Glutamatergic neuron (in vitro differentiated cells): ENCODE measurements around the gene AUTS2. TPM values are rescaled to one million over a fixed set of nuclear protein-coding genes. Genes with fewer than 3 reads are reported as not detected.

ENCODE experiments used
- DNase-seq: peaks from one replicate; pipeline ENCODE4 v3.0.0; 2022
- H3K27ac Mint-ChIP-seq: one replicate; pipeline ENCODE4 v1.8.0; 2020; ENCODE audit warnings: mild to moderate bottlenecking, mixed read lengths, inconsistent platforms; ENCODE audit not compliant: unreplicated experiment
- H3K27me3 Mint-ChIP-seq: one replicate; pipeline ENCODE4 v1.8.0; 2020; ENCODE audit warnings: mild to moderate bottlenecking, moderate library complexity, mixed read lengths, inconsistent platforms; ENCODE audit not compliant: unreplicated experiment
- H3K36me3 Mint-ChIP-seq: one replicate; pipeline ENCODE4 v1.8.0; 2020; ENCODE audit warnings: mild to moderate bottlenecking, mixed read lengths, inconsistent platforms; ENCODE audit not compliant: unreplicated experiment
- H3K4me1 Mint-ChIP-seq: one replicate; pipeline ENCODE4 v1.8.0; 2020; ENCODE audit warnings: mild to moderate bottlenecking, low read depth, mixed read lengths, inconsistent platforms; ENCODE audit not compliant: unreplicated experiment
- H3K4me3 Mint-ChIP-seq: one replicate; pipeline ENCODE4 v1.8.0; 2020; ENCODE audit warnings: mild to moderate bottlenecking, mixed read lengths, inconsistent platforms; ENCODE audit not compliant: unreplicated experiment
- H3K9me3 Mint-ChIP-seq: one replicate; pipeline ENCODE4 v1.8.0; 2020; ENCODE audit warnings: mild to moderate bottlenecking, moderate library complexity, mixed read lengths, inconsistent platforms; ENCODE audit not compliant: unreplicated experiment
- CTCF ChIP-seq: fragments of 200-600 bp; sonication (generic); IDR thresholded peaks from one replicate; pipeline ENCODE4 v1.5.0; 2021; ENCODE audit not compliant: partially characterized antibody, unreplicated experiment
- total RNA-seq: library from RNA; stranded (reverse); fragmentation: NEBNext Ultra II Directional; extraction: Animal tissue kit (Norgen Biotek cat#: 25700); gene quantifications from one replicate; pipeline ENCODE4 v1.2.1, GENCODE V29; 2021; ENCODE audit not compliant: unreplicated experiment

The AUTS2 gene
- total RNA-seq, 1 donor from 2014 or later = 300 TPM

GRCh38 chr7:70586822-70587221, 988.5 kb downstream of the AUTS2 start:
- H3K4me1 Mint-ChIP-seq = peaks cover 57% of the 10 kb centered on the region
- H3K9me3 Mint-ChIP-seq = peaks cover 6% of the 10 kb centered on the region
- H3K27ac Mint-ChIP-seq = no peak overlapping the region
- no peaks in the 10 kb centered on the region for H3K36me3 Mint-ChIP-seq
- H3K27me3 Mint-ChIP-seq = peaks cover 1% of the 10 kb centered on the region
- DNase-seq = no peak
- no peak for TF ChIP-seq CTCF
- H3K4me3 Mint-ChIP-seq = no peak overlapping the region

GRCh38 chr7:70587739-70588138, 989.5 kb downstream of the AUTS2 start:
- TF ChIP-seq CTCF = no peak
- peaks cover 50% of the 10 kb centered on the region for H3K4me1 Mint-ChIP-seq
- DNase-seq = no peak
- H3K4me3 Mint-ChIP-seq = no peak overlapping the region
- H3K27me3 Mint-ChIP-seq = no peaks in the 10 kb centered on the region
- no peak overlapping the region for H3K27ac Mint-ChIP-seq
- H3K9me3 Mint-ChIP-seq = peaks cover 6% of the 10 kb centered on the region
- no peaks in the 10 kb centered on the region for H3K36me3 Mint-ChIP-seq

- no peaks in the 10 kb centered on the region for H3K27me3 Mint-ChIP-seq
- H3K4me3 Mint-ChIP-seq = no peak overlapping the region
- peaks cover 43% of the 10 kb centered on the region for H3K4me1 Mint-ChIP-seq
- no peak for TF ChIP-seq CTCF
- no peaks in the 10 kb centered on the region for H3K36me3 Mint-ChIP-seq
- no peak overlapping the region for H3K27ac Mint-ChIP-seq
- H3K9me3 Mint-ChIP-seq = peaks cover 6% of the 10 kb centered on the region
- DNase-seq = no peak
Measured at GRCh38 chr7:70588191-70588921, 990.1 kb downstream of the AUTS2 start.

- peaks cover 41% of the 10 kb centered on the region for H3K4me1 Mint-ChIP-seq
- no peaks in the 10 kb centered on the region for H3K36me3 Mint-ChIP-seq
- no peaks in the 10 kb centered on the region for H3K27me3 Mint-ChIP-seq
- H3K9me3 Mint-ChIP-seq = peaks cover 6% of the 10 kb centered on the region
- DNase-seq = no peak
- TF ChIP-seq CTCF = no peak
- no peak overlapping the region for H3K4me3 Mint-ChIP-seq
- peak overlapping the region; percentile 28 for H3K27ac Mint-ChIP-seq
Measured at GRCh38 chr7:70589010-70589409, 990.7 kb downstream of the AUTS2 start.

GRCh38 chr7:70589590-70589989, 991.3 kb downstream of the AUTS2 start:
- H3K4me3 Mint-ChIP-seq = no peak overlapping the region
- H3K4me1 Mint-ChIP-seq = peaks cover 38% of the 10 kb centered on the region

More at GRCh38 chr7:70589590-70589989, 991.3 kb downstream of the AUTS2 start:
- peaks cover 4% of the 10 kb centered on the region for H3K9me3 Mint-ChIP-seq
- TF ChIP-seq CTCF = no peak
- no peak overlapping the region for H3K27ac Mint-ChIP-seq
- H3K27me3 Mint-ChIP-seq = peaks cover 2% of the 10 kb centered on the region
- no peak for DNase-seq
- no peaks in the 10 kb centered on the region for H3K36me3 Mint-ChIP-seq
